Kasumi-1 (cell line): ENCODE results near the gene SLC6A3.
"Not testable (repeated sequence)": the region's sequence is repeated elsewhere in the genome, so short reads cannot be mapped to it uniquely, and the experiment has no call there.

Experiments
- DNase-seq, 2 experiments: peaks; one replicate each; lab custom pipeline; 2025; lab: John Stamatoyannopoulos, UW

SLC6A3 gene

GRCh38 chr5:1440098-1440493, 5.1 kb downstream of the SLC6A3 start:
- no peak for DNase-seq

GRCh38 chr5:1439388-1440097, 5.7 kb downstream of the SLC6A3 start:
- DNase-seq: no peak

- no peak for DNase-seq
Observed at GRCh38 chr5:1438871-1439270, 6.4 kb downstream of the SLC6A3 start.

GRCh38 chr5:1437876-1438559, 7.2 kb downstream of the SLC6A3 start:
- DNase-seq: no peak

GRCh38 chr5:1437226-1437829, 7.9 kb downstream of the SLC6A3 start:
- no peak for DNase-seq

- DNase-seq: no peak
Observed at GRCh38 chr5:1436681-1437080, 8.6 kb downstream of the SLC6A3 start.

- no peak for DNase-seq
Observed at GRCh38 chr5:1436036-1436435, 9.2 kb downstream of the SLC6A3 start.

GRCh38 chr5:1435369-1435768, 9.9 kb downstream of the SLC6A3 start:
- DNase-seq: no peak

GRCh38 chr5:1432296-1432695, 12.9 kb downstream of the SLC6A3 start:
- DNase-seq: no peak

- DNase-seq: no peak
Observed at GRCh38 chr5:1431896-1432295, 13.3 kb downstream of the SLC6A3 start.

GRCh38 chr5:1431021-1431811, 14.0 kb downstream of the SLC6A3 start:
- DNase-seq: no peak

GRCh38 chr5:1430121-1430795, 15.0 kb downstream of the SLC6A3 start:
- no peak for DNase-seq

- no peak for DNase-seq
Observed at GRCh38 chr5:1429496-1429895, 15.7 kb downstream of the SLC6A3 start.

- DNase-seq: no peak
Observed at GRCh38 chr5:1429066-1429465, 16.2 kb downstream of the SLC6A3 start.

GRCh38 chr5:1428107-1428506, 17.1 kb downstream of the SLC6A3 start:
- DNase-seq: no peak

GRCh38 chr5:1424716-1425115, 20.5 kb downstream of the SLC6A3 start:
- no peak for DNase-seq

- DNase-seq: no peak
Observed at GRCh38 chr5:1423901-1424603, 21.2 kb downstream of the SLC6A3 start.

GRCh38 chr5:1422522-1422921, 22.7 kb downstream of the SLC6A3 start:
- not testable (repeated sequence) for DNase-seq

GRCh38 chr5:1421521-1422341, 23.5 kb downstream of the SLC6A3 start:
- no peak for DNase-seq
